ENCODE results near the gene RNF214.
"Not testable (repeated sequence)": the region's sequence is repeated elsewhere in the genome, so short reads cannot be mapped to it uniquely, and the experiment has no call there.

- TF ChIP-seq CTCF (conservative IDR thresholded peaks at IDR 0.05; ENCODE audit: low read length); EZH2phosphoT487 (IDR thresholded peaks at IDR 0.05; ENCODE audit: borderline replicate concordance): not testable (repeated sequence)
These were observed 25.6 kb upstream of the RNF214 start for GRCh38 chr11:117206859-117207258.
